GM18858 (cell line): ENCODE data around the gene CLDN1.

Experiments
- ATAC-seq: cut with Tn5 transposase; IDR thresholded peaks from one replicate; pipeline ENCODE4 v1.9.1; 2021; ENCODE audit not compliant: unreplicated experiment

Gene CLDN1

GRCh38 chr3:190333961-190334360, 11.7 kb upstream of the CLDN1 start:
- ATAC-seq: no peak

DNA sequence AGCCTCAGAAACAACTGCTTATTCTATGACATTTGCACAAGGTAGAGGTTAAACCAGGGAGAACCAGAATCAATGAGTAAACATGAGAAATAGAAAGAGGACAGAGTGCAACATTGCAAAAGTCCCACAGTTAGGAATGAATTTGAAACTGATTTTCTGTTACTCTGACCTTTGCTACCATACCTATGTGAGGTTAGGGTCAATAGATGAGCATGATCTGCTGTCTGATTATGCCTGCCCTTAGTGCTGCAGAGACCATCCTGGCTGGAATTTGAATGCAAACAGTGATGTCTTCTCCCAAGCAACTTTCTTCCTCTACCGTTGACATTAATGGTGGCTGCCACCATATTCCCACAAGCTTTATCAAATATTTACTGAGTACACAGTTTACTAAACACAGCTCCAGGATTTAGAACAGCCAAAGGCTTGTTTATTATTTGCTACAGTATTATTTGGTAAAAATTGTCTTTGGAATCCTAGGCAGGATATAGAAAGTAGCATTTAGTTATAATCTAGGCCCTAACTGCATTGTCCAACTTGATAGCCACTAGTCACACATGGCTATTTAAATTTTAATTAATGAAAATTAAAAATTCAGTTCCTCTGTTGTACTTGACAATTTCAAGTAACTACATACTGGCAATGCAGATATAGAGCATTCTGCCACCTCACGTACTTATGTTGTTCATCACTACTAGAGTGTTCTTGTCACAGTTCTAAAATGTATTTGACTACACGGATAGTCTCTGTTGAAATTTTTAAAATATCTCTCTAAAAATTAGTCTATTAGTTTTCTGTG, 8.9 kb upstream of the CLDN1 start:
- no peak for ATAC-seq

DNA sequence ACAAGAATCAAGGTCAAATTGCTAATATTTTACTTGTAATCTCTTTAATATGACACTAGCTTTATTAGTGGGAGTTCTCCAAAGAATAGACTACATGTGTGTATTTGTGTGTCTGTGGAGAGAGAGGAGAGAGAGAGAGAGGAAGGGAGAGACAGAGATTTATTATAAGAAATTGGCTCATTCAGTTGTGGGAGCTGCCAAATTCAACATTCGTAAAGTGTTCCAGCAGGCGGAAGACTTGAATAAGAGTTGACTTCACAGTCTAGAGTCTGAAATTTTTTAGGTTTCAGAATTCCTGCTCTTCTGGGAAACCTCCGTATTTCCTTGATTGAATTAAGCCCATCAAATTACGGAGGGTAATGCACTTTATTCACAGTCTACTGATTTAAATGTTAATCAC, 4.7 kb upstream of the CLDN1 start:
- no peak for ATAC-seq

DNA sequence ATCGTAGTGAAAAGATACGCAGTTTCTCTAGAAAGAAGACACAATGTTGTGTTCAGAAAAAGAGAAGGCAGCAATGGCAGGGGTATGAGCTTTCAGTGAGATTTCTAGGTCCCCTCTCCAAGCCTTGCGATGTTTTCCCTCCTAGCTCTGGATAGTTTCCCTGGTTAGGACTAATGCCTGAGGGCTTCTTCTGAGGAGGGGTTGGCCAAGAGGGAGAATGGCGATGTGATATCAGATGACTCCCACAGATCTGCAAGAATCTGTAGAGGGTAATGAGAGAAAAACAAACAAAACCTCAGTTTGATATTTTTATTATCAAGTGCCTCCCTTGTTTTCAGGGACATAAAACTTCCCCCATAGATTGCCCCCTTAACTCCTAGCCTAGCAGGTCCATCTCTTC, 4.1 kb upstream of the CLDN1 start:
- no peak for ATAC-seq

GRCh38 chr3:190325923-190326322, 3.7 kb upstream of the CLDN1 start:
- peak; percentile 31 for ATAC-seq

GRCh38 chr3:190323246-190323626, 990 bp upstream of the CLDN1 start:
- no peak for ATAC-seq

DNA sequence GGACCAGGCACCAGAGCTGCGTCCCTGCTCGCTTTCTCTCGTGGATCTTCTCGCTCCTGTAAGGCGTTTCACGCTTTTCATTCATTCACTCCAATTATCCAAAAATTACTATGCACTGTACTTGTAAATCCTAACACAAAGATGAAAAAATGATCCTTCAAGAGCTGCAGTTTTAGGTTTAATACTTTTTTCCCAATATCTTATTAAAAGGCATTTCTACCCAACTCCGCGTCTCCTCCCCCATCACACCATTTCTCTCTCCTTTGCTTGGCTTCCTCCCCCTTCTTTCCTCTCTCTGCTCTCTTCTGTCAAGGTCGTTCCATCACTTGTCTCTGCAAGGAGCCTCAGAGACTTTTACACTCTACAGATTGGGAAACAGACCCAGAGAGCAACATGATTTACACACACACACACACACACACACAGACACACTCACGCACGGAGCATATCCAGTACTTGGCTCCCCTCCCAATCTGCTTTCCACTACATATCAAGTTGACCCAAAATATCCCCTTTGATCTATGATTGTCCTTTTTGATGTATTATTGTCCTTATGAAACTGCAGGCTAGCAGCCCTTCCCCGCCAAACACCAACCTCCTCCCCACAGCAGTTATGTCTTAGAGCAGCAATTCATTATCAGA, 479 bp upstream of the CLDN1 start:
- ATAC-seq: no peak

GRCh38 chr3:190320594-190321362, 1.5 kb downstream of the CLDN1 start:
- ATAC-seq: no peak

DNA sequence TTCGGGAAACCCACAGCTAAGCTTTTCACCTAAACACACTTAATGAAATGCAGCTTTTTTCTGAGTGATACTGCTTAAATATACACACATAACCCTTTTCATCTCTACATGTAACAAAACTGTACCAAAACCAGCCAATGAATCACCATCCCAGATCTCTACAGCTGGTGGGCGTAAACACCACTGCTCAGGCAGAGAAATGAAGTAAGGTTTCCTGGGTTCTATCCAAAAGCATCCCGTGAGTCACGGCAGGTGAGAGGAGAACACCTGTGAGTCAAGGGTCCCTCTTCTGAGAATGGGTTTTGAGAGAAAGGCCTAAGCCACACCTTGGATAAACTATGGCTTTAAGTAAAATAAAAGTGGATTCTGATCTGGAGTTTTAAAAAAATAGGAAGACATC, 2.6 kb downstream of the CLDN1 start:
- ATAC-seq: no peak

DNA sequence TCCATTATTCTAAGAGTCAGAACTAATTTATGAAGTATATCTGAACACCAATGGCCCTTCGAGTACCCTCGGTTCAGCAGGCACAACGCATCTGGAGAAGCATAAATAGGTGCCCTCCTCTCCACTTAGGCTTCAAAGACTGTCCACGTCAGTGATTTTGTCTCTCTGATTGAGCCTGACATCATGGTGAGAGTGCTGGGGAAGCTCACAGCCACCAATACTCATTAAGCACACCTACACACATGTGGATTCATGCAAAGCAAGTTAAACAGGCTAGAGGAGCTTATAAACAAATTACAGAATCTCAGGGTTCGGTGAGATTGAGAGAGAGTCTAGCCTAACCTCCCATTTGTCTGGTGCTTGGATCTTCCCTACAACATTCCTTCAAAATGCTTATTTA, 3.6 kb downstream of the CLDN1 start:
- ATAC-seq: no peak

DNA sequence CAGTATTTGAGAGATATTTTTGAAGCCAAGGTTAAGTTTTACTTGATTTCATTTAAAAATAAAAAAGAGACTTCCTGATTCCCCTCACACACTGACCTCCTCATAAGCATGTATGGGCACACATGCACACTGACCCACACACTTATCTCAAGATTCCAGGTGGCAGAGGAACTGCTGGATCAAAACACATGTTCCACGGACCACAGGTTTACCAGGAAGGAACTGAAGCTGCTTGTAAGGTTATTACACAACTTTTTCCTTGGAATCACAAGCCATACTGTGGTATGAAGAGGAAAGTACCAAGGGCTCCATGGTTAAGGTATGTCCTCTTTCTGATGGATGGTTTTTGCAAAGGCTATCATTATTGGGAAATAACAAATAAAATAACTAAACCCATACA, 7.5 kb downstream of the CLDN1 start:
- no peak for ATAC-seq

GRCh38 chr3:190309414-190309813, 12.8 kb downstream of the CLDN1 start:
- no peak for ATAC-seq

- ATAC-seq: no peak
Observed at GRCh38 chr3:190308154-190308553, 14.1 kb downstream of the CLDN1 start.

DNA sequence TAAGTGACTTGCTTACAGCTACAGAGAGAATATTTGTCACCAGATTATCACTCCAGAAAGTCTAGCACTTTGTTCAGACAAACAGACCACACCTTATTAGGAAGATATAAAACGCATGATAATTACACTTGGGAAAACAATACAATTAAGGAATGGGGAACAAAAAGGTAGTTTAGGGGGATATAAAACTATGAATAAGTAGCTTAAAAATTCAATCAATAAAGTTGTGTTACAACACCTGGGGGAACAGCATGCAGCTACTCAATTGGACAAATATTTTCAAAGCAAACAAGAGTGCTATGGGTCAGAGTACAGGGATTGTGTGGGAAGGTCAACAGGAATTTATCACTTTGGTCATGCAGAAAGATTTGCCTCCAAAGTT, 15.1 kb downstream of the CLDN1 start:
- ATAC-seq: no peak

DNA sequence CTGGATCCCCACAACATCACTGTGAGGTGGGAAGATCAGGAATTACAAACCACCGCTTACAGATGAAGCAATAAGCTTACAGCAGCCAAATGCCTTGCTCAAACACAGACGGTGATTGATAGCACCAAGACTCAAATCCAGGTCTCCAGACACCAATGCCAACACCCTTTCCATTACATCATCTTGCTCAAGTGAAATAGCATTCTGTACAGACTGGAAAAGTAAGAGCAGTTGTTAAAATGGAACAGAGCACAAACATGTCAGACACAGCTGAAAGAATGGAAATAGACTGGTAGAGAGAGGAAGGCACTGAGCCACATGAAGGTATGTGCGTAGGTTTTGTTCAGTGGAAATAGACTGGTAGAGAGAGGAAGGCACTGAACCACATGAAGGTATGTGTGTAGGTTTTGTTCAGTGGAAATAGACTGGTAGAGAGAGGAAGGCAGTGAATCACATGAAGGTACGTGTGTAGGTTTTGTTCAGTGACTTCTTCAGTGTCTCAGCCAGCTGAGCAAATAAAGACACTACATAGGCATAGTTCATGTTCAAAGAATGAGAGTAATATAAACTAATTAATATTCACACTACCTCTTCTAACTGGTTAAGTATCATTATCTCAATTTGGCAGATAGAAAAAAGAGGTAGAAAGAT, 15.6 kb downstream of the CLDN1 start:
- ATAC-seq: no peak

- no peak for ATAC-seq
Observed at GRCh38 chr3:190306026-190306425, 16.2 kb downstream of the CLDN1 start.

- no peak for ATAC-seq
Observed at GRCh38 chr3:190305406-190305805, 16.8 kb downstream of the CLDN1 start.

GRCh38 chr3:190303884-190304283, 18.4 kb downstream of the CLDN1 start:
- no peak for ATAC-seq

- no peak for ATAC-seq
Observed at GRCh38 chr3:190302212-190302867, 19.9 kb downstream of the CLDN1 start.

DNA sequence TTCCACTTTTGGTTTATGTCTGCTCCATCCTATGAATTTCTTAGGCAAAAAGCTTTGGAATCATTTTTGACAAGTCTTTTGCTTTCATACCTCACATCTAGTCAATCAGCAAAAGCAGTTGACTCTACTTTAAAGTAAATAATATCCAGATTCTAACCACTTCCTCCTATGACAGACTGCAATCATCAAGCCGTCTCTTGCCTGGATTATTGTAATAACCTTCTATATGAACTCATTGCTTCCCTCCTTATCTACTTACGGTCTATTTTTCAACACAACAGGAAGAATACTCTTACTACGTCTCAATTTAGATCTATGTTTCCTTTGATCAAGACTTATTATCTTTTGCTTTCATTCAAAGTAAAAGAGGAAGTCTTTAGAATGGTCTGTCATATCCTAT, 20.7 kb downstream of the CLDN1 start:
- ATAC-seq: no peak

DNA sequence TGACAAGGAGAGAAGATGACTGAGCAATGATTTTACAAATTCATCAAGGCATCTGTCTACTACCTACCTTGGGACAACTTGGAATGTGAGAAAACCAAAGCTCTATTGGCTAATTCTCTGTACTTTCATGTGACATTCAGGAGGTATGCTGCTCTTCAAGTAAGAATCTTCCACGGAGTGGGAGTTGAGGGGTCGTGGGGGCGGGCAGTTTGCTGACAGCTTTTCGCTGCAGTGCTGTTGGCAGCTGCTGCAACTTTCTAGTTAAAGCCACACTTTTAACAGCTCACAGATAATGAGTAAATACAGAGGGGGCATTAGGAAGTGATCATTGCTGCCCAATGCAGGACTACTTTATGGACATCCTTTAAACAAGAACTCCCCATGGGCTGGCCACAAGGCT, 22.3 kb downstream of the CLDN1 start:
- no peak for ATAC-seq
